ENCODE measurements around the gene TRAPPC12.

The TRAPPC12 gene

GRCh38 chr2:3466966-3467365 is 87.5 kb downstream of the TRAPPC12 start:
- H3K9me3 ChIP-seq (ENCODE audit: severe bottlenecking): no peaks in the 10 kb centered on the region
- H3K4me3 ChIP-seq (ENCODE audit: low read depth, low read length): no peak overlapping the region
- TF ChIP-seq CTCF (IDR thresholded peaks at IDR 0.05; ENCODE audit: low read depth, low read length): peak; percentile 57
- DNase-seq: peak; percentile 85
- peaks cover 15% of the 10 kb centered on the region for H3K36me3 ChIP-seq
- H3K27ac ChIP-seq: no peak overlapping the region
- H3K27me3 ChIP-seq (ENCODE audit: insufficient read depth, low read depth, severe bottlenecking): no peaks in the 10 kb centered on the region

- Histone ChIP-seq H3K27me3 (ENCODE audit: insufficient read depth, low read depth, severe bottlenecking) (no peaks in the 10 kb centered on the region), H3K27ac (no peak overlapping the region), H3K9me3 (ENCODE audit: severe bottlenecking) (no peaks in the 10 kb centered on the region), H3K4me3 (ENCODE audit: low read depth, low read length) (no peak overlapping the region), H3K36me3 (peaks cover 15% of the 10 kb centered on the region)
- TF ChIP-seq CTCF (IDR thresholded peaks at IDR 0.05; ENCODE audit: low read depth, low read length): no peak
- no peak for DNase-seq
Measured at GRCh38 chr2:3467654-3468053, 88.2 kb downstream of the TRAPPC12 start.

GRCh38 chr2:3468296-3468988 is 88.9 kb downstream of the TRAPPC12 start:
- peaks cover 15% of the 10 kb centered on the region for H3K36me3 ChIP-seq
- H3K27me3 ChIP-seq (ENCODE audit: insufficient read depth, low read depth, severe bottlenecking): no peaks in the 10 kb centered on the region
- H3K4me3 ChIP-seq (ENCODE audit: low read depth, low read length): no peak overlapping the region
- DNase-seq: no peak
- no peaks in the 10 kb centered on the region for H3K9me3 ChIP-seq (ENCODE audit: severe bottlenecking)
- TF ChIP-seq CTCF (IDR thresholded peaks at IDR 0.05; ENCODE audit: low read depth, low read length): no peak
- no peak overlapping the region for H3K27ac ChIP-seq

GRCh38 chr2:3469486-3469885 is 90.0 kb downstream of the TRAPPC12 start:
- no peak for TF ChIP-seq CTCF (IDR thresholded peaks at IDR 0.05; ENCODE audit: low read depth, low read length)
- H3K27ac ChIP-seq: no peak overlapping the region
- H3K36me3 ChIP-seq: peaks cover 15% of the 10 kb centered on the region
- H3K27me3 ChIP-seq (ENCODE audit: insufficient read depth, low read depth, severe bottlenecking): no peaks in the 10 kb centered on the region
- no peak overlapping the region for H3K4me3 ChIP-seq (ENCODE audit: low read depth, low read length)
- H3K9me3 ChIP-seq (ENCODE audit: severe bottlenecking): no peaks in the 10 kb centered on the region
- DNase-seq: no peak

GRCh38 chr2:3470166-3470651 is 90.7 kb downstream of the TRAPPC12 start:
- Histone ChIP-seq H3K4me3 (ENCODE audit: low read depth, low read length) (no peak overlapping the region), H3K9me3 (ENCODE audit: severe bottlenecking) (no peaks in the 10 kb centered on the region), H3K36me3 (peaks cover 20% of the 10 kb centered on the region), H3K27ac (no peak overlapping the region), H3K27me3 (ENCODE audit: insufficient read depth, low read depth, severe bottlenecking) (no peaks in the 10 kb centered on the region)
- TF ChIP-seq CTCF (IDR thresholded peaks at IDR 0.05; ENCODE audit: low read depth, low read length): no peak
- no peak for DNase-seq

Data from WERI-Rb-1 (cell line).